ENCODE measurements around the gene IL23A. TPM values are rescaled to one million over a fixed set of nuclear protein-coding genes. Genes with fewer than 3 reads are reported as not detected.

IL23A gene
- total RNA-seq, 1 donor from 2014 or later: 5.6 TPM

GRCh38 chr12:56385873-56386272 is 47.2 kb downstream of the IL23A start:
- DNase-seq (no peak), ATAC-seq (ENCODE audit: low read depth) (no peak)
- POLR2A ChIA-PET: interaction anchor here (0.7 kb wide), 1 partner anchor 32 kb away, joined by 3 read pairs; no protein-coding TSS in a partner anchor
- CTCF ChIA-PET: no interaction called here
- Mint-ChIP-seq H3K4me1 (no peaks in the 10 kb centered on the region), H3K36me3 (ENCODE audit: low read depth) (no peaks in the 10 kb centered on the region), H3K4me3 (no peak overlapping the region), H3K9me3 (no peaks in the 10 kb centered on the region), H3K27me3 (no peaks in the 10 kb centered on the region), H3K27ac (no peak overlapping the region)
- no peak for TF ChIP-seq CTCF (IDR thresholded peaks at IDR 0.05)
- intact Hi-C loops (cut with micrococcal nuclease): no loop called here

GRCh38 chr12:56387152-56387736 is 48.6 kb downstream of the IL23A start:
- Mint-ChIP-seq H3K9me3 (no peaks in the 10 kb centered on the region), H3K4me3 (no peak overlapping the region), H3K36me3 (ENCODE audit: low read depth) (no peaks in the 10 kb centered on the region), H3K4me1 (no peaks in the 10 kb centered on the region), H3K27me3 (no peaks in the 10 kb centered on the region), H3K27ac (no peak overlapping the region)
- CTCF ChIA-PET: no interaction called here
- intact Hi-C loops (cut with micrococcal nuclease): no loop called here
- POLR2A ChIA-PET: no interaction called here
- DNase-seq: no peak
- no peak for TF ChIP-seq CTCF (IDR thresholded peaks at IDR 0.05)
- ATAC-seq (ENCODE audit: low read depth): no peak

- ChIA-PET CTCF (no interaction called here), POLR2A (interaction anchor here (0.5 to 0.7 kb wide), 2 partner anchors 57 to 90 kb away, joined by 3 read pairs; no protein-coding TSS in a partner anchor)
- Mint-ChIP-seq H3K9me3 (no peaks in the 10 kb centered on the region), H3K4me1 (no peaks in the 10 kb centered on the region), H3K4me3 (no peak overlapping the region), H3K27me3 (no peaks in the 10 kb centered on the region), H3K36me3 (ENCODE audit: low read depth) (no peaks in the 10 kb centered on the region), H3K27ac (no peak overlapping the region)
- ATAC-seq (ENCODE audit: low read depth): no peak
- no peak for TF ChIP-seq CTCF (IDR thresholded peaks at IDR 0.05)
- no peak for DNase-seq
- intact Hi-C loops (cut with micrococcal nuclease): no loop called here
Measured at GRCh38 chr12:56389412-56389811, 50.7 kb downstream of the IL23A start.

Other genes with a start within 250 kb of the IL23A start
- 137 and 155 TPM in 2 replicates for gene PA2G4, start 234.3 kb upstream of the IL23A start, total RNA-seq
- gene RPL41, start 222.3 kb upstream of the IL23A start, total RNA-seq: 5,829 and 6,631 TPM in 2 replicates
- gene ZC3H10, start 220.6 kb upstream of the IL23A start, total RNA-seq: 15.4 and 17.1 TPM in 2 replicates
- gene ESYT1, start 210.6 kb upstream of the IL23A start, total RNA-seq: 120 and 137 TPM in 2 replicates
- gene MYL6B, start 186.3 kb upstream of the IL23A start, total RNA-seq: 25.2 and 36.2 TPM in 2 replicates
- gene MYL6, start 180.5 kb upstream of the IL23A start, total RNA-seq: 921 and 1,059 TPM in 2 replicates
- gene SMARCC2, start 149.4 kb upstream of the IL23A start, total RNA-seq: 109 and 136 TPM in 2 replicates
- gene RNF41, start 117.0 kb upstream of the IL23A start, total RNA-seq: 75.8 and 86.0 TPM in 2 replicates
- 27.7 and 31.4 TPM in 2 replicates for gene NABP2, start 114.5 kb upstream of the IL23A start, total RNA-seq
- 0.37 and 1.00 TPM in 2 replicates for gene SLC39A5, start 108.8 kb upstream of the IL23A start, total RNA-seq
- gene ANKRD52, start 80.5 kb upstream of the IL23A start, total RNA-seq: 44.1 and 44.8 TPM in 2 replicates
- gene COQ10A, start 71.9 kb upstream of the IL23A start, total RNA-seq: 30.2 and 35.6 TPM in 2 replicates
- 229 and 233 TPM in 2 replicates for gene CS, start 38.6 kb upstream of the IL23A start, total RNA-seq
- 72.1 and 98.8 TPM in 2 replicates for gene CNPY2, start 22.9 kb upstream of the IL23A start, total RNA-seq
- gene PAN2, start 4.9 kb upstream of the IL23A start, total RNA-seq: 86.3 and 98.9 TPM in 2 replicates
- gene STAT2, start 21.2 kb downstream of the IL23A start, total RNA-seq: 159 and 177 TPM in 2 replicates
- not detected in 2 replicates for gene APOF, start 24.0 kb downstream of the IL23A start, total RNA-seq
- gene TIMELESS, start 110.5 kb downstream of the IL23A start, total RNA-seq: 31.8 and 35.0 TPM in 2 replicates
- gene MIP, start 115.8 kb downstream of the IL23A start, total RNA-seq: not detected in 2 replicates
- gene SPRYD4, start 129.7 kb downstream of the IL23A start, total RNA-seq: 5.8 and 7.5 TPM in 2 replicates
- 2.6 and 3.5 TPM in 2 replicates for gene GLS2, start 149.3 kb downstream of the IL23A start, total RNA-seq
- 2.7 and 3.4 TPM in 2 replicates for gene RBMS2, start 182.9 kb downstream of the IL23A start, total RNA-seq

Measured in activated B cell treated with CpG ODN at 0.5 μM for 24 hours (primary cell).